ENCODE results near the gene RAB3B. TPM values are rescaled to one million over a fixed set of nuclear protein-coding genes. Genes with fewer than 3 reads are reported as not detected.

The RAB3B gene
- total RNA-seq, 4 donors from 2014 or later: 1.8 to 4.5 (median 3.4) TPM

DNA sequence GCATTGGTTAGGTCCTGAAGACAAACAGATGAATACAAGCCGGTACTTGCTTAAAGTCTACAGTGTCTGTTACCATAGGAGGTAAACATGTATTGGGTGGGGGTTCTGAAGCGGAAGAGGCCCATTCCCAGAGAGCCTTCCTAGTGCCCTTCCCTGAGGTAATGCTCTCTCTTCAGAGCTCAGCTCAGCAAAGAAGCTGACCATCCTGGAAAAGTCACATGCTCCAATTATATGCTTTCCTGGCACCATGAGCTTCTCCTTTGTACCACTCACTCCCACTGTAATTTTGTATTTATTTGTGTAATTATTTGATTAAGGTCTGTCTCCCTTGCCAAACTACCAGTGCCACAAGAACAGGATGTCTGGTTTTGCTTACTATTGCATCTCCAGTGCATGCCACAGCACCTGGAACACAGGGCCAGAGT lies 42.0 kb downstream of the RAB3B start:
- H3K9me3 ChIP-seq: no peaks in the 10 kb centered on the region
- WGBS, 2 donors (ENCODE audit: low coverage in 1 of 2): 43 to 80% methylated on average over 1 to 2 of the region's 2 CpGs
- no peak overlapping the region for H3K27ac ChIP-seq
- H3K27me3 ChIP-seq: no peaks in the 10 kb centered on the region
- H3K36me3 ChIP-seq: no peaks in the 10 kb centered on the region
- in situ Hi-C loops (cut with MboI; ENCODE audit: low pct_ligation_motif_present in 1 of 4, low pct_unique_long_range_greater_than_20kb in 1 of 4, low sequenced_read_pairs in 3 of 4) (no loop called here), intact Hi-C loops (cut with DNase I; ENCODE audit: low total_unique reads) (no loop called here)
- no peak for DNase-seq
- H3K4me1 ChIP-seq: no peaks in the 10 kb centered on the region
- TF ChIP-seq, protein P1, sequence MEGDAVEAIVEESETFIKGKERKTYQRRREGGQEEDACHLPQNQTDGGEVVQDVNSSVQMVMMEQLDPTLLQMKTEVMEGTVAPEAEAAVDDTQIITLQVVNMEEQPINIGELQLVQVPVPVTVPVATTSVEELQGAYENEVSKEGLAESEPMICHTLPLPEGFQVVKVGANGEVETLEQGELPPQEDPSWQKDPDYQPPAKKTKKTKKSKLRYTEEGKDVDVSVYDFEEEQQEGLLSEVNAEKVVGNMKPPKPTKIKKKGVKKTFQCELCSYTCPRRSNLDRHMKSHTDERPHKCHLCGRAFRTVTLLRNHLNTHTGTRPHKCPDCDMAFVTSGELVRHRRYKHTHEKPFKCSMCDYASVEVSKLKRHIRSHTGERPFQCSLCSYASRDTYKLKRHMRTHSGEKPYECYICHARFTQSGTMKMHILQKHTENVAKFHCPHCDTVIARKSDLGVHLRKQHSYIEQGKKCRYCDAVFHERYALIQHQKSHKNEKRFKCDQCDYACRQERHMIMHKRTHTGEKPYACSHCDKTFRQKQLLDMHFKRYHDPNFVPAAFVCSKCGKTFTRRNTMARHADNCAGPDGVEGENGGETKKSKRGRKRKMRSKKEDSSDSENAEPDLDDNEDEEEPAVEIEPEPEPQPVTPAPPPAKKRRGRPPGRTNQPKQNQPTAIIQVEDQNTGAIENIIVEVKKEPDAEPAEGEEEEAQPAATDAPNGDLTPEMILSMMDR (IDR thresholded peaks at IDR 0.05): no peak
- no peak for TF ChIP-seq POLR2AphosphoS5 (IDR thresholded peaks at IDR 0.05)
- TF ChIP-seq POLR2A (IDR thresholded peaks at IDR 0.05): no peak
- TF ChIP-seq EP300 (IDR thresholded peaks at IDR 0.05; ENCODE audit: low read depth): no peak
- H3K4me3 ChIP-seq: no peak overlapping the region

GRCh38 chr1:51946300-51946699 lies 44.2 kb downstream of the RAB3B start:
- WGBS, 2 donors (ENCODE audit: low coverage in 1 of 2): 87% methylated on average over 1 of the region's 1 CpG; no CpG with 5 or more reads in 1 of the 2 donors
- TF ChIP-seq, protein P1 (IDR thresholded peaks at IDR 0.05): no peak
- no peak for TF ChIP-seq POLR2A (IDR thresholded peaks at IDR 0.05)
- no peak for TF ChIP-seq EP300 (IDR thresholded peaks at IDR 0.05; ENCODE audit: low read depth)
- no peak for TF ChIP-seq POLR2AphosphoS5 (IDR thresholded peaks at IDR 0.05)
- H3K36me3 ChIP-seq: no peaks in the 10 kb centered on the region
- no peak overlapping the region for H3K4me3 ChIP-seq
- intact Hi-C loops (cut with DNase I; ENCODE audit: low total_unique reads): no loop called here
- no peaks in the 10 kb centered on the region for H3K9me3 ChIP-seq
- in situ Hi-C loops (cut with MboI; ENCODE audit: low pct_ligation_motif_present in 1 of 4, low pct_unique_long_range_greater_than_20kb in 1 of 4, low sequenced_read_pairs in 3 of 4): no loop called here
- H3K27ac ChIP-seq: no peak overlapping the region
- H3K27me3 ChIP-seq: no peaks in the 10 kb centered on the region
- no peaks in the 10 kb centered on the region for H3K4me1 ChIP-seq
- no peak for DNase-seq

DNA sequence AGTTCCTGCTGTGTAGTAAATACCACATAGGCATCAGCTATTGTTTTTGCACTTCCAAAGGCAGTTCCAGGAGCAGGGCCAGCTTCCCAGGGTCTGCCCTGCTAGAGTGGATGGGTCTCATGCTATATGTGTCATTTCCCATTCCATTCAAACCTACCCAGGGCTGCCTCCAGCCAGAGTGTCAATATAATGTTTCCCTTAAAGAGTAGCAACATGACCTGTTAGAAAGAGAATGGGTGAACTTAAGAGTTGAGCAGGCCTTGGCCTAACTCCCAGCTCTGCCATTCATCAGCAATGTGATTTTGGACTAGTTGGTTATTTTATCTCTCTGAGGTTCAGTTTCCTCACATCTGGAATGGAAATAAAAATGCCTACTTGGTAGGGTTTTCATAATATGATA lies 44.9 kb downstream of the RAB3B start:
- no peak for TF ChIP-seq EP300 (IDR thresholded peaks at IDR 0.05; ENCODE audit: low read depth)
- no peak for TF ChIP-seq POLR2AphosphoS5 (IDR thresholded peaks at IDR 0.05)
- TF ChIP-seq POLR2A (IDR thresholded peaks at IDR 0.05): no peak
- TF ChIP-seq, protein P1 (IDR thresholded peaks at IDR 0.05): no peak

GRCh38 chr1:51942281-51942680 lies 48.2 kb downstream of the RAB3B start:
- no peak for DNase-seq
- Histone ChIP-seq H3K9me3 (peaks cover 4 to 5% of the 10 kb centered on the region in 2 donors), H3K27me3 (no peaks in the 10 kb centered on the region), H3K4me1 (no peaks in the 10 kb centered on the region), H3K4me3 (no peak overlapping the region), H3K27ac (no peak overlapping the region), H3K36me3 (no peaks in the 10 kb centered on the region)
- WGBS, 2 donors (ENCODE audit: low coverage in 1 of 2): 72 to 88% methylated on average over 1 to 2 of the region's 2 CpGs
- no peak for TF ChIP-seq POLR2AphosphoS5 (IDR thresholded peaks at IDR 0.05)
- TF ChIP-seq, protein P1 (IDR thresholded peaks at IDR 0.05): no peak
- TF ChIP-seq POLR2A (IDR thresholded peaks at IDR 0.05): no peak
- no peak for TF ChIP-seq EP300 (IDR thresholded peaks at IDR 0.05; ENCODE audit: low read depth)
- intact Hi-C loops (cut with DNase I; ENCODE audit: low total_unique reads) (no loop called here), in situ Hi-C loops (cut with MboI; ENCODE audit: low pct_ligation_motif_present in 1 of 4, low pct_unique_long_range_greater_than_20kb in 1 of 4, low sequenced_read_pairs in 3 of 4) (no loop called here)

More for the DNA sequence above, 44.9 kb downstream of the RAB3B start:
- no peak for DNase-seq
- no peak overlapping the region for H3K27ac ChIP-seq
- H3K9me3 ChIP-seq: peaks cover 4 to 5% of the 10 kb centered on the region in 2 donors
- no peaks in the 10 kb centered on the region for H3K36me3 ChIP-seq
- in situ Hi-C loops (cut with MboI; ENCODE audit: low pct_ligation_motif_present in 1 of 4, low pct_unique_long_range_greater_than_20kb in 1 of 4, low sequenced_read_pairs in 3 of 4) (no loop called here), intact Hi-C loops (cut with DNase I; ENCODE audit: low total_unique reads) (no loop called here)
- no peak overlapping the region for H3K4me3 ChIP-seq
- H3K4me1 ChIP-seq: no peaks in the 10 kb centered on the region
- no peaks in the 10 kb centered on the region for H3K27me3 ChIP-seq

Measured in transverse colon (tissue), 4 donors.